Endothelial cell of umbilical vein (primary cell): Measurements from ENCODE around the gene SLIT1. TPM values are rescaled to one million over a fixed set of nuclear protein-coding genes. Genes with fewer than 3 reads are reported as not detected.

Experiments
- BruUV-seq: library from RNA; stranded (reverse); fragments of 400-500 nt; replicated peaks from 2 replicates; lab custom pipeline; 2021; lab: Mats Ljungman, UMichigan
- CTCF ChIA-PET: fragments of 300-600, 350-600 bp; sonication (Branson Sonifier 250); formaldehyde crosslinking; loops from one replicate; lab custom pipeline; 2021; ENCODE audit warnings: antibody characterized with exemption, inconsistent platforms; lab: Charles Lee
- POLR2A ChIA-PET: fragments of 300-600, 350-600 bp; sonication (Branson Sonifier 250); formaldehyde crosslinking; loops from one replicate; lab custom pipeline; 2021; ENCODE audit warnings: antibody characterized with exemption, inconsistent platforms; lab: Charles Lee
- DNase-seq: peaks from one replicate; pipeline ENCODE4 v3.0.0-alpha.2; 2011; ENCODE audit warnings: low read depth, low spot score
- FAIRE-seq: peaks from 2 replicates; lab custom pipeline; 2011; peaks lifted over from hg19 to GRCh38; lab: Jason Lieb, UNC
- H2AFZ ChIP-seq: 2 replicates; pipeline ENCODE4 v1.6.0; 2012; ENCODE audit warnings: low read depth, low read length, control low read depth, inconsistent platforms
- H3K27ac ChIP-seq: 2 replicates; pipeline ENCODE4 v1.5.1; 2011; ENCODE audit warnings: low read depth, mild to moderate bottlenecking, control low read depth, low read length, moderate library complexity; ENCODE audit not compliant: insufficient read depth
- H3K27me3 ChIP-seq, 2 experiments: 2 replicates each; pipeline versions ENCODE4 v1.6.0 to v1.6.1; 2011; ENCODE audit warnings: low read length in 2 of 2, mixed read lengths in 1 of 2; ENCODE audit not compliant: control insufficient read depth in 2 of 2, insufficient read depth in 2 of 2
- H3K36me3 ChIP-seq, 2 experiments: 2 replicates in 1 of 2; 3 replicates in 1 of 2; pipeline ENCODE4 v1.5.1; 2011; ENCODE audit warnings: low read length in 2 of 2, mild to moderate bottlenecking in 1 of 2, moderate library complexity in 1 of 2; ENCODE audit not compliant: control insufficient read depth in 2 of 2, insufficient read depth in 2 of 2; ENCODE audit errors: extremely low read depth in 1 of 2
- H3K4me1 ChIP-seq: 3 replicates; pipeline ENCODE4 v1.5.1; 2011; ENCODE audit warnings: mild to moderate bottlenecking, low read length; ENCODE audit not compliant: control insufficient read depth, insufficient read depth; ENCODE audit errors: extremely low read depth
- H3K4me2 ChIP-seq: 2 replicates; pipeline ENCODE4 v1.6.1; 2011; ENCODE audit warnings: low read length, control low read depth, mixed read lengths; ENCODE audit not compliant: insufficient read depth
- H3K4me3 ChIP-seq, 3 experiments: fragments of 200-600 bp in 1 of 3; sonication (generic), shearing (Covaris generic) in 1 of 3; replicated peaks in 1 of 3; 2 replicates each; pipeline ENCODE4 v1.5.1; 2011 to 2016; ENCODE audit warnings: control low read depth in 3 of 3, low read length in 3 of 3, mild to moderate bottlenecking in 2 of 3, inconsistent platforms in 1 of 3, low read depth in 1 of 3, moderate library complexity in 1 of 3; ENCODE audit not compliant: insufficient read depth in 1 of 3
- H3K79me2 ChIP-seq: 2 replicates; pipeline ENCODE4 v1.6.0; 2012; ENCODE audit warnings: low read length, inconsistent platforms; ENCODE audit not compliant: control insufficient read depth, insufficient read depth
- H3K9ac ChIP-seq: replicated peaks from 2 replicates; pipeline ENCODE3; 2011; ENCODE audit warnings: low read length, control low read depth; ENCODE audit not compliant: insufficient read depth; ENCODE audit errors: extremely low read depth
- H3K9me1 ChIP-seq: replicated peaks from 3 replicates; pipeline ENCODE4 v1.6.0; 2011; ENCODE audit warnings: mild to moderate bottlenecking, low read length; ENCODE audit not compliant: control insufficient read depth, insufficient read depth; ENCODE audit errors: extremely low read depth
- H3K9me3 ChIP-seq: replicated peaks from 2 replicates; pipeline ENCODE4 v1.5.1; 2012; ENCODE audit warnings: low read length, inconsistent platforms; ENCODE audit not compliant: control insufficient read depth, insufficient read depth
- H4K20me1 ChIP-seq: replicated peaks from 2 replicates; pipeline ENCODE3; 2011; ENCODE audit warnings: mild to moderate bottlenecking, low read length; ENCODE audit not compliant: control insufficient read depth, insufficient read depth; ENCODE audit errors: extremely low read depth
- CTCF ChIP-seq, 2 donors: IDR thresholded peaks; 1 replicate in 1 of 2; 2 replicates in 1 of 2; pipeline ENCODE4 v1.5.1; 2011; ENCODE audit warnings: low read length in 2 of 2, mild to moderate bottlenecking in 2 of 2, moderate library complexity in 2 of 2, control low read depth in 1 of 2, inconsistent platforms in 1 of 2, low read depth in 1 of 2; ENCODE audit not compliant: insufficient read depth in 1 of 2; ENCODE audit errors: extremely low read depth in 1 of 2
- EZH2 ChIP-seq: IDR thresholded peaks from 2 replicates; pipeline ENCODE4 v1.6.1; 2012; ENCODE audit warnings: borderline replicate concordance, low read depth, mild to moderate bottlenecking, moderate library complexity, low read length, inconsistent platforms; ENCODE audit not compliant: severe bottlenecking
- FOS ChIP-seq: IDR thresholded peaks from 2 replicates; pipeline ENCODE4 v1.6.1; 2011; ENCODE audit warnings: mild to moderate bottlenecking, low read length, moderate library complexity, borderline replicate concordance; ENCODE audit not compliant: insufficient read depth
- GATA2 ChIP-seq: IDR thresholded peaks from 2 replicates; pipeline ENCODE4 v1.7.0; 2011; ENCODE audit warnings: low read depth, mild to moderate bottlenecking, moderate library complexity, mixed read lengths, low read length; ENCODE audit not compliant: insufficient read length, insufficient read depth
- JUN ChIP-seq: IDR thresholded peaks from 2 replicates; pipeline ENCODE4 v1.6.1; 2011; ENCODE audit warnings: borderline replicate concordance, low read depth; ENCODE audit not compliant: insufficient read length, insufficient read depth
- MAX ChIP-seq: IDR thresholded peaks from 2 replicates; pipeline ENCODE4 v1.6.1; 2011; ENCODE audit not compliant: insufficient read depth, insufficient read length
- MYC ChIP-seq: IDR thresholded peaks from one replicate; pipeline ENCODE4 v1.6.1; 2011; ENCODE audit warnings: mild to moderate bottlenecking, low read depth, low read length
- POLR2A ChIP-seq: IDR thresholded peaks from 2 replicates; pipeline ENCODE4 v1.6.1; 2012; ENCODE audit warnings: low read depth, mild to moderate bottlenecking, control low read depth, low read length
- POLR2AphosphoS5 ChIP-seq: IDR thresholded peaks from 2 replicates; pipeline ENCODE4 v1.6.1; 2012; ENCODE audit warnings: low read depth, mild to moderate bottlenecking, control low read depth, low read length, moderate library complexity; ENCODE audit not compliant: insufficient read depth
- dilution Hi-C: fragments of 300-500 bp; cut with MboI; formaldehyde crosslinking; loops from one replicate; pipeline ENCODE4 v1.15.0; 2019; ENCODE audit warnings: low sequenced_read_pairs; ENCODE audit not compliant: extremely low pct_ligation_motif_present
- intact Hi-C: fragments of 100-400 bp; cut with micrococcal nuclease; formaldehyde crosslinking; loops from one replicate; pipeline ENCODE4 v1.10.0; 2022
- polyA plus RNA-seq, 4 experiments: library from polyadenylated mRNA; depleted of rRNA in 3 of 4; stranded (reverse) in 3 of 4; unstranded in 1 of 4; fragments of >200 nt; gene quantifications; 2 replicates each; pipeline versions ENCODE4 v1.2.1 to v1.2.3, GENCODE V29; 2011 to 2012; ENCODE audit warnings: missing spikeins in 1 of 4
- total RNA-seq: library from RNA; stranded (reverse); gene quantifications from 2 replicates; pipeline ENCODE4 v1.2.3, GENCODE V29; 2021

Gene SLIT1
- total and polyA plus RNA-seq, 2 donors (not counting 3 experiments of a cell fraction or from before 2014, with no cell fraction given), result 0.04 to 0.20 TPM

- no peaks in the 10 kb centered on the region for H3K9me3 ChIP-seq
- H2AFZ ChIP-seq, result no peak overlapping the region
- DNase-seq (no peak), FAIRE-seq (no peak)
- no peaks in the 10 kb centered on the region for H3K79me2 ChIP-seq
- H3K4me2 ChIP-seq, result no peak overlapping the region
- H3K9ac ChIP-seq, result no peak overlapping the region
- TF ChIP-seq MYC (no peak), GATA2 (no peak), POLR2AphosphoS5 (no peak), POLR2A (no peak), FOS (no peak), JUN (no peak), CTCF (IDR thresholded peaks at IDR 0.05; ENCODE audit: extremely low read depth in 1 of 2, insufficient read depth in 1 of 2, low read depth in 1 of 2, low read length in 2 of 2) (no peak), MAX (no peak), EZH2 (no peak)
- no peak overlapping the region for H3K27ac ChIP-seq
- dilution Hi-C loops, result no loop called here
- no peaks in the 10 kb centered on the region for H3K9me1 ChIP-seq
- H3K27me3 ChIP-seq, result no peaks in the 10 kb centered on the region
- intact Hi-C loops, result no loop called here
- POLR2A ChIA-PET, result no interaction called here
- no peak overlapping the region for H3K4me3 ChIP-seq
- no peaks in the 10 kb centered on the region for H3K4me1 ChIP-seq
- no TSS peak for BruUV-seq
- peaks cover 6 to 16% of the 10 kb centered on the region in 2 experiments for H3K36me3 ChIP-seq
- no peaks in the 10 kb centered on the region for H4K20me1 ChIP-seq
- CTCF ChIA-PET, result interaction anchor here (0.8 to 1.6 kb wide), 3 partner anchors 41 to 226 kb away, joined by 3 to 4 read pairs (median 3); no protein-coding TSS in a partner anchor
These were observed 201.1 kb downstream of the SLIT1 start for GRCh38 chr10:96984541-96985131.
